ENCODE measurements around the gene NECAB2.

The NECAB2 gene

GRCh38 chr16:83926726-83927397, 41.2 kb upstream of the NECAB2 start:
- Histone ChIP-seq H3K4me1 (ENCODE audit: insufficient read depth, insufficient read length) (peaks cover 10% of the 10 kb centered on the region), H3K9me3 (ENCODE audit: insufficient read depth, low read length) (no peaks in the 10 kb centered on the region), H3K9ac (ENCODE audit: insufficient read length, low read depth) (peak overlapping the region; percentile 82), H3K36me3 (ENCODE audit: insufficient read depth, insufficient read length, low read length) (no peaks in the 10 kb centered on the region), H3K4me3 (ENCODE audit: insufficient read length, low read depth) (peak overlapping the region; percentile 15), H3K27me3 (ENCODE audit: insufficient read depth, insufficient read length) (no peaks in the 10 kb centered on the region)
- TF ChIP-seq SUZ12 (IDR thresholded peaks at IDR 0.05; ENCODE audit: extremely low read depth, insufficient read depth, insufficient read length) (no peak), YY1 (IDR thresholded peaks at IDR 0.05; ENCODE audit: insufficient read depth, insufficient read length) (no peak), ZNF274 (IDR thresholded peaks at IDR 0.05; ENCODE audit: low read depth, low read length) (no peak)
- DNase-seq (ENCODE audit: low read depth, low spot score), result peak; percentile 81

- Histone ChIP-seq H3K9me3 (ENCODE audit: insufficient read depth, low read length) (no peaks in the 10 kb centered on the region), H3K9ac (ENCODE audit: insufficient read length, low read depth) (no peak overlapping the region), H3K4me1 (ENCODE audit: insufficient read depth, insufficient read length) (peaks cover 13% of the 10 kb centered on the region), H3K36me3 (ENCODE audit: insufficient read depth, insufficient read length, low read length) (no peaks in the 10 kb centered on the region), H3K4me3 (ENCODE audit: insufficient read length, low read depth) (no peak overlapping the region), H3K27me3 (ENCODE audit: insufficient read depth, insufficient read length) (no peaks in the 10 kb centered on the region)
- TF ChIP-seq SUZ12 (IDR thresholded peaks at IDR 0.05; ENCODE audit: extremely low read depth, insufficient read depth, insufficient read length) (no peak), ZNF274 (IDR thresholded peaks at IDR 0.05; ENCODE audit: low read depth, low read length) (no peak), YY1 (IDR thresholded peaks at IDR 0.05; ENCODE audit: insufficient read depth, insufficient read length) (no peak)
- DNase-seq (ENCODE audit: low read depth, low spot score), result no peak
Measured at GRCh38 chr16:83928341-83929055, 39.5 kb upstream of the NECAB2 start.

- Histone ChIP-seq H3K9me3 (ENCODE audit: insufficient read depth, low read length) (no peaks in the 10 kb centered on the region), H3K9ac (ENCODE audit: insufficient read length, low read depth) (peak overlapping the region; percentile 36), H3K36me3 (ENCODE audit: insufficient read depth, insufficient read length, low read length) (no peaks in the 10 kb centered on the region), H3K4me1 (ENCODE audit: insufficient read depth, insufficient read length) (peaks cover 13% of the 10 kb centered on the region), H3K4me3 (ENCODE audit: insufficient read length, low read depth) (no peak overlapping the region), H3K27me3 (ENCODE audit: insufficient read depth, insufficient read length) (no peaks in the 10 kb centered on the region)
- DNase-seq (ENCODE audit: low read depth, low spot score), result no peak
- TF ChIP-seq ZNF274 (IDR thresholded peaks at IDR 0.05; ENCODE audit: low read depth, low read length), result no peak
- no peak for TF ChIP-seq SUZ12 (IDR thresholded peaks at IDR 0.05; ENCODE audit: extremely low read depth, insufficient read depth, insufficient read length)
- TF ChIP-seq YY1 (IDR thresholded peaks at IDR 0.05; ENCODE audit: insufficient read depth, insufficient read length), result no peak
Measured at GRCh38 chr16:83929811-83930555, 38.1 kb upstream of the NECAB2 start.

- DNase-seq (ENCODE audit: low read depth, low spot score), result no peak
Measured at GRCh38 chr16:83930730-83931500, 37.1 kb upstream of the NECAB2 start.

GRCh38 chr16:83931556-83931955, 36.5 kb upstream of the NECAB2 start:
- no peak for TF ChIP-seq YY1 (IDR thresholded peaks at IDR 0.05; ENCODE audit: insufficient read depth, insufficient read length)
- no peak for TF ChIP-seq ZNF274 (IDR thresholded peaks at IDR 0.05; ENCODE audit: low read depth, low read length)
- TF ChIP-seq SUZ12 (IDR thresholded peaks at IDR 0.05; ENCODE audit: extremely low read depth, insufficient read depth, insufficient read length), result no peak
- H3K27me3 ChIP-seq (ENCODE audit: insufficient read depth, insufficient read length), result no peaks in the 10 kb centered on the region
- H3K4me1 ChIP-seq (ENCODE audit: insufficient read depth, insufficient read length), result peaks cover 8% of the 10 kb centered on the region
- no peak overlapping the region for H3K9ac ChIP-seq (ENCODE audit: insufficient read length, low read depth)
- no peak for DNase-seq (ENCODE audit: low read depth, low spot score)
- no peaks in the 10 kb centered on the region for H3K36me3 ChIP-seq (ENCODE audit: insufficient read depth, insufficient read length, low read length)
- no peak overlapping the region for H3K4me3 ChIP-seq (ENCODE audit: insufficient read length, low read depth)
- no peaks in the 10 kb centered on the region for H3K9me3 ChIP-seq (ENCODE audit: insufficient read depth, low read length)

More at GRCh38 chr16:83930730-83931500, 37.1 kb upstream of the NECAB2 start:
- Histone ChIP-seq H3K36me3 (ENCODE audit: insufficient read depth, insufficient read length, low read length) (no peaks in the 10 kb centered on the region), H3K27me3 (ENCODE audit: insufficient read depth, insufficient read length) (no peaks in the 10 kb centered on the region), H3K4me3 (ENCODE audit: insufficient read length, low read depth) (no peak overlapping the region), H3K9ac (ENCODE audit: insufficient read length, low read depth) (peak overlapping the region; percentile 36), H3K4me1 (ENCODE audit: insufficient read depth, insufficient read length) (peaks cover 13% of the 10 kb centered on the region), H3K9me3 (ENCODE audit: insufficient read depth, low read length) (no peaks in the 10 kb centered on the region)
- TF ChIP-seq YY1 (IDR thresholded peaks at IDR 0.05; ENCODE audit: insufficient read depth, insufficient read length), result no peak
- no peak for TF ChIP-seq SUZ12 (IDR thresholded peaks at IDR 0.05; ENCODE audit: extremely low read depth, insufficient read depth, insufficient read length)
- no peak for TF ChIP-seq ZNF274 (IDR thresholded peaks at IDR 0.05; ENCODE audit: low read depth, low read length)

GRCh38 chr16:83932304-83932703, 35.7 kb upstream of the NECAB2 start:
- Histone ChIP-seq H3K9ac (ENCODE audit: insufficient read length, low read depth) (no peak overlapping the region), H3K27me3 (ENCODE audit: insufficient read depth, insufficient read length) (no peaks in the 10 kb centered on the region), H3K9me3 (ENCODE audit: insufficient read depth, low read length) (no peaks in the 10 kb centered on the region), H3K36me3 (ENCODE audit: insufficient read depth, insufficient read length, low read length) (no peaks in the 10 kb centered on the region), H3K4me1 (ENCODE audit: insufficient read depth, insufficient read length) (peaks cover 8% of the 10 kb centered on the region), H3K4me3 (ENCODE audit: insufficient read length, low read depth) (no peak overlapping the region)
- TF ChIP-seq YY1 (IDR thresholded peaks at IDR 0.05; ENCODE audit: insufficient read depth, insufficient read length), result no peak
- no peak for TF ChIP-seq ZNF274 (IDR thresholded peaks at IDR 0.05; ENCODE audit: low read depth, low read length)
- no peak for TF ChIP-seq SUZ12 (IDR thresholded peaks at IDR 0.05; ENCODE audit: extremely low read depth, insufficient read depth, insufficient read length)
- no peak for DNase-seq (ENCODE audit: low read depth, low spot score)
